GM12891 (cell line): Measurements from ENCODE around the gene SORBS1.

Experiments used
- DNase-seq: peaks from one replicate; pipeline ENCODE4 v3.0.0; 2011; ENCODE audit warnings: low spot score; ENCODE audit not compliant: insufficient read length
- FAIRE-seq: peaks from 2 replicates; lab custom pipeline; 2011; peaks lifted over from hg19 to GRCh38; lab: Jason Lieb, UNC
- PAX5 ChIP-seq: IDR thresholded peaks from 2 replicates; pipeline ENCODE4 v1.6.1; 2011; ENCODE audit warnings: low read length, moderate library complexity, mild to moderate bottlenecking; ENCODE audit not compliant: insufficient read depth, severe bottlenecking
- POLR2A ChIP-seq: IDR thresholded peaks from 2 replicates; pipeline ENCODE4 v1.6.1; 2011; ENCODE audit warnings: low read depth, low read length, control low read depth
- POLR2AphosphoS5 ChIP-seq: IDR thresholded peaks from 2 replicates; pipeline ENCODE4 v1.6.1; 2011; ENCODE audit warnings: low read depth, low read length, control low read depth
- POU2F2 ChIP-seq: IDR thresholded peaks from 2 replicates; pipeline ENCODE4 v1.6.1; 2011; ENCODE audit warnings: low read depth, mild to moderate bottlenecking, control low read depth, low read length, moderate library complexity
- SPI1 ChIP-seq: IDR thresholded peaks from 2 replicates; pipeline ENCODE4 v1.6.1; 2011; ENCODE audit warnings: low read depth, low read length, control low read depth
- TAF1 ChIP-seq: IDR thresholded peaks from 2 replicates; pipeline ENCODE4 v1.6.1; 2011; ENCODE audit warnings: low read depth, low read length, control low read depth

SORBS1 gene

DNA sequence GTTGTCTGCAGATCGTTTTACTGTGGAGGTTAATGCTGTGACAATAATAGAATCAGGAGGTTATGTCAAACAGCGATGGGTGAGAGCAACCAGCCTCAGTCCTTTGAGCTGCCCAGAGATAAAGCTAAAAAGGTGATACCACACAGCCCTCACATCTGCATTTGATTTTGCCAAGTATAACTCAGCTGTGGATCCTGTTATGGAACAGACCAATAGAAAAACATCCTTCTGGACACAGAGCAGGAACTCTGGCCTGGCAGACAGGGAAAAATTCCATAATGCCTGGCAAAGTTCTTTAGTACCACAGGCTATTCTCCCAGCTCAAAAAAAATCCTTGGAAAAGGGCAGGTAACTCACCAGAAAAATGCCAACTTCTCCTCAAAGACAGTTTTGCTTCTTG is 183.2 kb downstream of the SORBS1 start:
- no peak for DNase-seq

DNA sequence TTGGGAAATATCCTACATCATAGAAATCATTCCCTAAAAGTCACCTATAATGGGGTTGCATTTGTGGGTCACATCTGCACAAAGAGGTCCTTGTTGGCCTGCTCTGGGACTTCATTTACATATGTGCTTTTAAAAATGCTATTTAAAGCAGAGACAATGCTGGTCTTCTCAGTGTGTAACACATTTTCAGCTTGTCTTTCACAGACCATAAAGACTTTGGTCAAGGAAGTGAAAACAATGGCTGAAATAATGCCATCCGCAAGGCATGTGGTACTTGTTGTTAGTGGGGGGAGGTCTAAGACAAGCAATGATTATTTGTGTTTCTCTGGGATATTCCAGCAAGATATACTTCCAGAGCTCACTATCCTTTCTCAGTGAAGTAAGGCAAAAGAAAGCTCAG is 185.8 kb downstream of the SORBS1 start:
- DNase-seq (no peak), FAIRE-seq (peak; percentile 48)
- TF ChIP-seq TAF1 (no peak), PAX5 (no peak)

More for the DNA sequence above, 183.2 kb downstream of the SORBS1 start:
- TF ChIP-seq POLR2A (no peak), POLR2AphosphoS5 (no peak), POU2F2 (no peak), PAX5 (no peak), SPI1 (no peak)
- FAIRE-seq, result no peak

DNA sequence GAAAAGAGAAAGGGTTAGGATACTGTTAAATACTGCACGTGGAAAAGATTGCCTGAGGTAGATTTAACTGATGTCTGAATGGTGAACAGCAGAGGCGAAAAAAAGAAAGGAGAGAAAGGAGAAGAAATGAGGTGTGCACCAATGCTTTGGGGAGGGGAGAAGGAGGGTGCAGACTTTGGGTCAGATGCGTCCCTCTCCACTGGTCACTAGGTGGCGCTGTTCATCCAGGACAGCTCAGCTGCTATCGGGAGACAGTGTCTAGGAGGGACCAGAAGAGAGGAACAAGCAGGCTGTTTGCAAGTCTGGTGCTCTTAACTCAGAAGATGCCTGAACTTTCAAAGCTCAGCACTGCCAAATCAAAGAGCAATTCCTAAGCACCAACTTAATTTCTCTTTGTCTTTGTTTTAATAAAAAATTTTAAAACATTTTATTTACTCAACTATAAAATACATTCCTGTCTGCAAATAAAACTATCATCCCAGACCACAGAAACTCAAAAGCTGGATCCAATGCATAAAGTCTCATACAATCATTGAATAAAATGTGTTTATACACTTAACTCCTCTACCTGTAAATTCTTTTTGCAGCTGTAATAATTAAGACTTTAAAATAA is 186.5 kb downstream of the SORBS1 start:
- peak; percentile 43 for TF ChIP-seq SPI1
- no peak for TF ChIP-seq TAF1
- DNase-seq (peak; percentile 55), FAIRE-seq (peak; percentile 97)

DNA sequence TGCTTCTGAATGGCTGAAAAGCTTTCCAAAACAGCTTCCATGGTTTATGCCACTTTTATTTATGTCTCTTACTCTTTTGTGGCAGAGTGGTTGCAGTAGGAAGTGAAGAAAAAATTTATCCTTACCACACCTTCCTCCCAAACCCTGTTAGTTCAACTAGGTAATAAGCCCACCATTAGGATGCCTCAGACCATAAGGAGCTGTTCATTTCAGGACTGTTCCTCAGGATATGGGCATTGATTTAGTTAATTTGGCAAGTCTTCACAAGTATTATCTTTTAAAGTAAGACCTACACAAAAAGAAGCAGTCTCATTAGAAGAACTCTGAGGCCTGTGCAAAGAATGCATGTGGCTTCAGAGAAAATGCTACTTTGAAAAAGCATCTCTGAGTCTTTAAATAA is 187.5 kb downstream of the SORBS1 start:
- FAIRE-seq, result no peak
- TF ChIP-seq POLR2A, result no peak
- no peak for TF ChIP-seq POLR2AphosphoS5
- no peak for TF ChIP-seq POU2F2
- no peak for TF ChIP-seq TAF1
- no peak for TF ChIP-seq SPI1
- TF ChIP-seq PAX5, result no peak
- no peak for DNase-seq

DNA sequence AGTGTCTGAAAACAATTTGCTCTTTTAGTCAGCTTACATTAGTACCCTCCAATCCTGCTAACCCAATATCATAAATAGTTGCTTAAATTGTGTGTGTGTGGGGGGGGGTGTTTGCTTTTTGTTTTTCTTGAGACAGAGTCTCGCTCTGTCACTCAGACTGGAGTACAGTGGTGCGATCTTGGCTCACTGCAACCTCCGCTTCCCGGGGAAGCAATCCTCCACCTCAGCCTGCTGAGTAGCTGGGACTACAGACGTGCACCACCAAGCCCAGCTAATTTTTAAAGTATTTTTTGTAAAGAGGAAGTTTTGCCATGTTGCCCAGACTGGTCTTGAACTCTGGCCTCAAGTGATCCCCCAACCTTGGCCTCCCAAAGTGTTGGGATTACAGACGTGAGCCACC is 196.8 kb downstream of the SORBS1 start:
- no peak for DNase-seq
- TF ChIP-seq POU2F2 (no peak), POLR2AphosphoS5 (no peak), SPI1 (no peak), POLR2A (no peak), TAF1 (no peak), PAX5 (no peak)
- no peak for FAIRE-seq

DNA sequence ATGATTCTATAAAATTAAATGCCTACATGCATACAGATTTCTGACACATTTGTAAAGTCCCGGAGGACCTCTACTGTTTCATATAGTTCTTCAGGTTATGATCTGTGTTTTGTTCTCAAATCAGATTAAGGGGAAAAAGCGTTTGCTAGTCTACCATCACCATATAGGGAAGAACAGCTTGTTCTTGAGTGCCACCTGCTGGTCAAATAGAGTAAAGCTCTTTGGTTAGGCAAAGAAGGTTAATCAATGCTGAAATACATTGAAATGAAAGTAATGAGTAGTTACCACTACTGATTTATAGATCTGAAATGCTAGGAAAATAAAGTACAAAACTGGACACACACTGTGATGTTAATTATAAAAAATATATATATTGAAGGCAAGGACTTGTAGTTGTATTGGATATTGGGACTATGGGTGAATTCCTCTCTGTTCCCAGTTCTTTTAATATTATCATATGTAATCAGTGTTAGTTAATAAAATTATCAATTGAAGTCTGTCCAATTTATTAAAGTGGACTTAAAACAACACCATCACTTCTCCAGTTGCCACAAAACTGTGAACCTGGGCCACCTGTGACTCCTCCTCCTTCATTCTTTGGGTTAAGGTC is 197.8 kb downstream of the SORBS1 start:
- TF ChIP-seq POLR2AphosphoS5, result no peak
- peak; percentile 94 for FAIRE-seq

DNA sequence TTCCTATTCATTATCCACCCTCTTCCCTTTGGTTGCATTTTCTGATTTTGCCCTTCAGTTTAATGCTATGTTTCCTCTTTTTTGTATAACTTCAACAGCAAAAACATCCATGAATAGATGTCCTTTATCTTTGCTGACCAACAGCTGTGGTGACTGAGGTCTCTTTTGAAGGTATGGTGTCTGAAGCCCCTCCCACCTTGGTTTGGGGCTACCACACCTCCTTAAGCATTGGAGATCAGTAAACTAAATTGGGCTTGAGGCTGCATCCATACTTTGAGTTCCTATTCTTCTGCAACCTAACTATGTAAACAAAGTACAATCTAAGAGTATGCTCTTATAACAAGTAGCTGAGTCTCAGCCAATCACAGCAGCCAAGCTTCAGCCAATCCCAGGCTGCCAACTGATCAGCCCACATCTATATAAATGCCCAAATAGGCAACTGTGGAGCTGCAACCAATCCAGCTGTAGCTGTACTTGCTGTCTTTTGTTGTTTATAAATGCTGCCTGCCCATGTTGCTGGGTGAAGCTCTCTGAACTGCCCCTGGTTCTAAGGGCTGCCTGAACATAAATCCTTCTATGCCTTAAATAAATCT is 201.0 kb downstream of the SORBS1 start:
- DNase-seq (no peak), FAIRE-seq (peak; percentile 86)
- TF ChIP-seq SPI1 (no peak), PAX5 (no peak), TAF1 (no peak), POU2F2 (no peak), POLR2AphosphoS5 (no peak), POLR2A (no peak)

More for the DNA sequence above, 197.8 kb downstream of the SORBS1 start:
- peak; percentile 30 for DNase-seq

DNA sequence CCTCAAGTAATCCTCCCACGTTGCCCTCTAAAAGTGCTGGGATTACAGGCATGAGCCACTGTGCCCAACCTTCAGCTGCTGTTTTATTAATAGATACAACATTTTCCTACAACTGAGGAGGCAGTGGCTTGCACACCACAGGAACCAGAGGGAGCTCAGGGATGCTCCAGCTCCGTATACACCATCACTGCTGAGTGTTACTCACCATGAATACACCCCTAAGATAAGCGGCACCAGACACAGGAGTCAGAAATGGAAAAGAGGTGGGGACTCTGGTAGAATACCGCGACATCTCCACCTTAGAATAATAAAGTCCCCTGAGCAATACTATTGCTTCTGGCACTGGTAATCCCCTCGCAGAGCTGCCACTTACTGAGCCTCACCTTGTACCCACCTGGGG is 201.7 kb downstream of the SORBS1 start:
- FAIRE-seq (no peak), DNase-seq (no peak)
- no peak for TF ChIP-seq POLR2AphosphoS5
- TF ChIP-seq PAX5, result no peak
- no peak for TF ChIP-seq TAF1
- TF ChIP-seq POU2F2, result no peak
- TF ChIP-seq POLR2A, result no peak
- no peak for TF ChIP-seq SPI1

DNA sequence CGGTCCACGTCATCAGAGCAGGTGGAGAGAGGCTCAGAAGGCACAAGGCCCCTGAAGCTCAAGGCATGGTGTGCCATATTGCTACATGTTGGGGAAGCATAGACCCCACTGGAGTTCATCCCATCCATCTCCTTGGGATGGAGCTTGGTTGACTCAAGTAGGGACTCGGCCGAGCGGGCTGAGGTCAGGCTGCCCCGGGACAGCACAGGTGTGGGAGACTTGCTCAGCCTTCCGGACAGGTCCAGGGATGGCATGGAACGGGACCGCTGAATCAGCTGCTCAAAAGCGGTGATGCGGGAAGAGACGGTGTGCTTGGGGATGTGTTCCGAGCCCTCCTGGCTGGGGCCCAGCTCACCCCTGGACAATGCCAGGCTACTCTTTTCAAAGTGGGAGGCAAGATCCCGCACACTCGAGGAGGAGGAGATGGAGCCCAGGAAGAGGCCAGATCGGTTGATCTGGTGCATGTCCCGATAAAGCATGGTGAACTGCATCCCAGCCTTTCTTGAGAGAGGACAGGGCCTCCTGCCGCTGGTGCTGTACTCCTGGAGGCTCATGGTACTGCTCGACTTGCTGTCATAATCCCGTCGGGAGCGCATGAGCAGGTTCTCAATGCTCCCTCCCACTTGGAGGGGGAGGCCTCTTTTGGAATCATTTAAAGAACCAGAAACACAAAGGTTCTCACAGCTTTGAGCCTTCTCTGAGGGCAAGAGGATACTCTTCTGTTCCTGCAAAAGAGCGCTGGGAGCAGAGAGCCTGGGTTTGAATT is 204.8 kb downstream of the SORBS1 start:
- FAIRE-seq (no peak), DNase-seq (no peak)
- TF ChIP-seq PAX5 (no peak), POLR2AphosphoS5 (no peak)

DNA sequence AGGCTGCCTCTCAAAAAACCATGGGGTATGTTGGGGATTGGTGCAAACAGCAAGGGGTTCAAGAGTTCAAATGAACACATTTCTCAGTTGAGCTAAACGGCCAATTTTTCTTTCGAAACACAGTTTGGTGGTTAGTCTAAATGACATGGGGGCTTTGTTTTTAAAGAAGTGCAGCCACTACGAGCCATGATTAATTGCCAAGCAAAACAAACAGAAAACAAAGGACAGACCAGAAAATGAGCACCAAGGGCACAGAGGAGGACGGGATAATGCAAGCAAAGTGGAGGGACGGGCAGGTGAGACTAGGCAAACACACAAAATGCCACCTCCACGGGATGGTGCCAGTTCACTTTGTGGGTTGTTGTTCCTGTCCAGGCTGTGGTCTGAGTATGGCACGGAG is 205.9 kb downstream of the SORBS1 start:
- FAIRE-seq, result no peak
- DNase-seq, result no peak
- TF ChIP-seq POLR2AphosphoS5 (no peak), POLR2A (no peak), PAX5 (no peak)
